NCI-H748 (cell line): ENCODE results near the gene BFSP2.
"Not testable (repeated sequence)": the region's sequence is repeated elsewhere in the genome, so short reads cannot be mapped to it uniquely, and the experiment has no call there.

Experiments
- DNase-seq: peaks from one replicate; lab custom pipeline; 2025; ENCODE audit not compliant: unreplicated experiment; lab: John Stamatoyannopoulos, UW

The BFSP2 gene

GRCh38 chr3:133512416-133513089 is 112.7 kb downstream of the BFSP2 start:
- no peak for DNase-seq

GRCh38 chr3:133514418-133514817 is 114.6 kb downstream of the BFSP2 start:
- DNase-seq = no peak

DNA sequence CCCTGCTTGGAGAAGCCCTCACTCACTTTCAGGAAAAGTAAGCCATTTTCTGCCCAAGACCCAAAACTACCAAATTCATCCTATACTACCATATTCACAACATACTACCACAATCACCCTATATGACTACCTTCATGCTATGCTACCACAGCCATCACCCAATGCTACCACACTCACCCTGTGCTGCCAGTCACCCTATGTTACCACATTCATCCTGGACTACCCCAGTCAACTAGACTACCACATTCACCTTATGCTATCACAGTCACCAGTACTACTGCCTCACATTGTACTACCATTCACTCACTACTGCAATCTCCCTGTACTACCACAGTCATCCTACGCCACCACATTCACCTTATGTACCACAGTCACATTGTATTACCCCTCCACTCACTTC is 115.3 kb downstream of the BFSP2 start:
- no peak for DNase-seq

DNA sequence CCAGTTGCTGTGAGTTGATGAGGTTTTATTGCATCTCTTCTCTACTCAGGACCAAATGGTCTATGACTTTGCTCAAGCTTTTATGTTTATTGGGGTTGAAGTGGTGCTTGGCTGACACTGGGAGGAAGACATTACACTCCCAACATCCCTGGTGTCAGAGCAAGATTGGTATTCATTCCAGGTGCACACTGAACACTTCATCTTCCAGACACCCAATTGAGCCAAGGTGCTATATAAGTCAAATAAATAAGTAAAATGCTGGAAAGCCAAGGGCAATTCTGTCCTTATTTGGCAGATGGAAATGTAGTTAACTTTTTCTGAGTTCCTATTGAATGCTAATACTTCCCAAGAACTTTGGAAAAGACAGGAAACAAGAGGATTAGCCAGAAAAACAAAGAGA is 120.4 kb downstream of the BFSP2 start:
- DNase-seq = no peak

DNA sequence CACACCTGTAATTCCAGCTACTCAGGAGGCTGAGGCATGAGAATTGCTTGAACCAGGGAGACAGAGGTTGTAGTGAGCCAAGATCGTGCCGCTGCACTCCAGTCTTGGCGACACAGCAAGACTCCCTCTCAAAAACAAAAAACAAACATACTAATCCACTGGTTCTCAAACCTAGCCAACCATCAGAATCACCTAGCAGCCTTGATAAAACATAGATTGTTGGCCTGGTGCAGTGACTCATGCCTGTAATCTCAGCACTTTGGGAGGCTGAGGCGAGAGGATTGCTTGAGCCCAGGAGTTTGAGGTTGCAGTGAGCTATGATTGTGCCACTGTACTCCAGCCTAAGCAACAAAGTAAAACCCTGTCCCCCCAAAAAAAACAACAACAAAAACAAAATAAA is 121.1 kb downstream of the BFSP2 start:
- DNase-seq = not testable (repeated sequence)

DNA sequence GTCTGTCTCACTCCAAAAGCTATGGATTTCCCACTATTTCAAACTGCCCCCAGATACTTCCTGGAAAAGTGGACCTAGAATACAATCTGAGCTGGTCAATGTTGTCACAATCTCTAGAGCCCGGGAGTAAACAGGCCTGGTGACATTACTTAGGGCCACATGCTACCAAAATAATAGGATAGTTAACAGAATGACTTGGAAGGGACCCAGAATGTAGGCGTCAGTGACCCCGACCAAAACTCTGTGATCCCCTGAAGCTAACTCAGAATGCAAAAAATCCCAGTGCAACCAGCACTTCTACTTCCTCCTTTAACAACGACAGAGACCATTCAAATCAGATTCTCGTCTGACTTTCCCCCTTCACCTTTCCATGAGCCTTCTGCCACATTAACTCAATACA is 122.1 kb downstream of the BFSP2 start:
- no peak for DNase-seq

DNA sequence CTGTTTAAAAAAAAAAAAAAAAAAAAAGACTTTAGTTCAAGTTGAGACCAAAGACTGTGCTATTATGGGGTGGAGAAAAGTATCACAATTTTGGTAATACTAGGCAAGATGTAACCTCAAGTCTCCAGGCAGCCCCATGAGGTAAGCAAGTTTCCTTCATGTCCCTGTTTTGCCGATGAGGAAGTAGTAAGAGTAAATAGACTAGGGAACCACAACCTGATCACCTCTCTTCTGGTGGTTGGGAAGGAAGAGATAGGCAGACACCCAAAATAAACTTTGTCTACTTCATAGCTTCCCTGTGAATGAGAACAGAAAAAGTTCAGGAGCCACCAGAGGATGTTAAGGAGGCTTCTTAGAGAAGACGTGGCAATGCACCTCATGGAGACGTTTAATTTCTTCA is 123.9 kb downstream of the BFSP2 start:
- DNase-seq = not testable (repeated sequence)
